HEK293 (cell line): ENCODE measurements around the gene PLBD2.

ENCODE experiments used
- CTCF ChIA-PET: fragments of 350-600 bp; formaldehyde crosslinking; extraction: SDS; loops from one replicate; lab custom pipeline; 2021; ENCODE audit warnings: antibody characterized with exemption; lab: Yijun Ruan, JAX
- POLR2A ChIA-PET: fragments of 300-600 bp; formaldehyde crosslinking; extraction: SDS; loops from one replicate; lab custom pipeline; 2020; ENCODE audit warnings: antibody characterized with exemption, inconsistent platforms; lab: Yijun Ruan, JAX
- H3K27ac ChIP-seq: fragments of 200-500 bp; sonication (Bioruptor generic); 2 replicates; pipeline ENCODE4 v1.5.1; 2014; ENCODE audit warnings: low read depth, low read length, control low read depth, inconsistent platforms; ENCODE audit errors: extremely low read depth
- H3K36me3 ChIP-seq, 2 experiments: fragments of 200-500 bp in 1 of 2; sonication (Bioruptor generic) in 1 of 2; 1 replicate in 1 of 2; 2 replicates in 1 of 2; pipeline ENCODE4 v1.5.1; 2014 to 2017; ENCODE audit warnings: inconsistent platforms in 2 of 2, low read length in 2 of 2; ENCODE audit not compliant: control insufficient read depth in 2 of 2, insufficient read depth in 1 of 2
- H3K4me1 ChIP-seq: fragments of 200-500 bp; sonication (Bioruptor generic); 2 replicates; pipeline ENCODE4 v1.5.1; 2014; ENCODE audit warnings: mild to moderate bottlenecking, low read length, inconsistent platforms; ENCODE audit not compliant: control insufficient read depth, insufficient read depth
- H3K4me3 ChIP-seq: 2 replicates; pipeline ENCODE4 v1.5.1; 2011; ENCODE audit warnings: low read depth, mild to moderate bottlenecking, control low read depth, low read length, moderate library complexity
- H3K9me3 ChIP-seq: fragments of 200-500 bp; sonication (Bioruptor generic); 2 replicates; pipeline ENCODE4 v1.5.1; 2014; ENCODE audit warnings: low read depth, low read length, inconsistent platforms; ENCODE audit not compliant: control insufficient read depth, insufficient read depth
- GLIS1 ChIP-seq: fragments of 450-650 bp; formaldehyde crosslinking; IDR thresholded peaks from 2 replicates; pipeline ENCODE4 v1.5.1; 2016; ENCODE audit warnings: missing biosample characterization, missing genetic modification characterization
- KLF10 ChIP-seq: fragments of 450-650 bp; IDR thresholded peaks from 2 replicates; pipeline ENCODE4 v1.5.1; 2018; ENCODE audit warnings: missing biosample characterization, mild to moderate bottlenecking, missing genetic modification characterization
- KLF7 ChIP-seq: fragments of 450-650 bp; formaldehyde crosslinking; IDR thresholded peaks from 2 replicates; pipeline ENCODE4 v1.5.1; 2016; ENCODE audit warnings: missing biosample characterization, missing genetic modification characterization, borderline replicate concordance
- KLF9 ChIP-seq: fragments of 450-650 bp; formaldehyde crosslinking; IDR thresholded peaks from 2 replicates; pipeline ENCODE4 v1.5.1; 2016; ENCODE audit warnings: missing biosample characterization, missing genetic modification characterization, low read depth
- MEIS1 ChIP-seq: sonication (generic); formaldehyde crosslinking; IDR thresholded peaks from 2 replicates; pipeline ENCODE4 v1.8.1; 2022; ENCODE audit warnings: missing genetic modification reagents, mild to moderate bottlenecking, borderline replicate concordance
- OVOL3 ChIP-seq: fragments of 450-650 bp; formaldehyde crosslinking; IDR thresholded peaks from 2 replicates; pipeline ENCODE4 v1.5.1; 2016; ENCODE audit warnings: missing biosample characterization, missing genetic modification characterization
- SP3 ChIP-seq: fragments of 450-650 bp; formaldehyde crosslinking; IDR thresholded peaks from 2 replicates; pipeline ENCODE4 v1.5.1; 2016; ENCODE audit warnings: missing biosample characterization, missing genetic modification characterization
- SP7 ChIP-seq: fragments of 450-650 bp; formaldehyde crosslinking; IDR thresholded peaks from 2 replicates; pipeline ENCODE4 v1.5.1; 2016; ENCODE audit warnings: missing biosample characterization, missing genetic modification characterization
- ZBTB21 ChIP-seq: fragments of 450-650 bp; formaldehyde crosslinking; IDR thresholded peaks from 2 replicates; pipeline ENCODE4 v1.5.1; 2017; ENCODE audit warnings: missing biosample characterization, missing genetic modification characterization
- ZBTB8A ChIP-seq: fragments of 450-650 bp; formaldehyde crosslinking; IDR thresholded peaks from 2 replicates; pipeline ENCODE4 v1.5.1; 2016; ENCODE audit warnings: missing biosample characterization, missing genetic modification characterization
- ZFP37 ChIP-seq: fragments of 450-650 bp; formaldehyde crosslinking; IDR thresholded peaks from 2 replicates; pipeline ENCODE4 v1.5.1; 2016; ENCODE audit warnings: missing biosample characterization, missing genetic modification characterization
- ZNF146 ChIP-seq: fragments of 450-650 bp; formaldehyde crosslinking; IDR thresholded peaks from 2 replicates; pipeline ENCODE4 v1.5.1; 2016; ENCODE audit warnings: missing biosample characterization, missing genetic modification characterization
- ZNF221 ChIP-seq: fragments of 450-650 bp; formaldehyde crosslinking; IDR thresholded peaks from 2 replicates; pipeline ENCODE4 v1.5.1; 2017; ENCODE audit warnings: missing biosample characterization, missing genetic modification characterization, borderline replicate concordance
- ZNF433 ChIP-seq: fragments of 450-650 bp; formaldehyde crosslinking; IDR thresholded peaks from 2 replicates; pipeline ENCODE4 v1.5.1; 2016; ENCODE audit warnings: missing biosample characterization, missing genetic modification characterization, low read depth
- ZNF558 ChIP-seq: fragments of 450-650 bp; formaldehyde crosslinking; IDR thresholded peaks from 2 replicates; pipeline ENCODE4 v1.5.1; 2016; ENCODE audit warnings: missing biosample characterization, missing genetic modification characterization
- ZNF560 ChIP-seq: fragments of 450-650 bp; formaldehyde crosslinking; IDR thresholded peaks from 2 replicates; pipeline ENCODE4 v1.5.1; 2017; ENCODE audit warnings: missing biosample characterization, missing genetic modification characterization, borderline replicate concordance
- ZNF610 ChIP-seq: fragments of 450-650 bp; formaldehyde crosslinking; IDR thresholded peaks from 2 replicates; pipeline ENCODE4 v1.5.1; 2016; ENCODE audit warnings: missing biosample characterization, missing genetic modification characterization, borderline replicate concordance
- ZNF664 ChIP-seq: fragments of 450-650 bp; formaldehyde crosslinking; IDR thresholded peaks from 2 replicates; pipeline ENCODE4 v1.5.1; 2016; ENCODE audit warnings: missing biosample characterization, missing genetic modification characterization
- ZNF677 ChIP-seq: fragments of 450-650 bp; IDR thresholded peaks from 2 replicates; pipeline ENCODE4 v1.5.0; 2018; ENCODE audit warnings: missing biosample characterization, mild to moderate bottlenecking, missing genetic modification characterization, moderate library complexity
- ZNF747 ChIP-seq: fragments of 450-650 bp; formaldehyde crosslinking; IDR thresholded peaks from 2 replicates; pipeline ENCODE4 v1.5.1; 2016; ENCODE audit warnings: missing biosample characterization, missing genetic modification characterization
- ZNF777 ChIP-seq: fragments of 450-650 bp; formaldehyde crosslinking; IDR thresholded peaks from 2 replicates; pipeline ENCODE4 v1.5.1; 2017; ENCODE audit warnings: missing biosample characterization, missing genetic modification characterization, borderline replicate concordance
- TF ChIP-seq, protein P1 (sequence below): fragments of 450-650 bp; formaldehyde crosslinking; IDR thresholded peaks from 2 replicates; pipeline ENCODE4 v1.5.1; 2016; ENCODE audit warnings: missing biosample characterization, missing genetic modification characterization
- TF ChIP-seq, protein P2 (sequence below): fragments of 450-650 bp; formaldehyde crosslinking; IDR thresholded peaks from 2 replicates; pipeline ENCODE4 v1.5.1; 2016; ENCODE audit warnings: missing biosample characterization, missing genetic modification characterization

PLBD2 gene

DNA sequence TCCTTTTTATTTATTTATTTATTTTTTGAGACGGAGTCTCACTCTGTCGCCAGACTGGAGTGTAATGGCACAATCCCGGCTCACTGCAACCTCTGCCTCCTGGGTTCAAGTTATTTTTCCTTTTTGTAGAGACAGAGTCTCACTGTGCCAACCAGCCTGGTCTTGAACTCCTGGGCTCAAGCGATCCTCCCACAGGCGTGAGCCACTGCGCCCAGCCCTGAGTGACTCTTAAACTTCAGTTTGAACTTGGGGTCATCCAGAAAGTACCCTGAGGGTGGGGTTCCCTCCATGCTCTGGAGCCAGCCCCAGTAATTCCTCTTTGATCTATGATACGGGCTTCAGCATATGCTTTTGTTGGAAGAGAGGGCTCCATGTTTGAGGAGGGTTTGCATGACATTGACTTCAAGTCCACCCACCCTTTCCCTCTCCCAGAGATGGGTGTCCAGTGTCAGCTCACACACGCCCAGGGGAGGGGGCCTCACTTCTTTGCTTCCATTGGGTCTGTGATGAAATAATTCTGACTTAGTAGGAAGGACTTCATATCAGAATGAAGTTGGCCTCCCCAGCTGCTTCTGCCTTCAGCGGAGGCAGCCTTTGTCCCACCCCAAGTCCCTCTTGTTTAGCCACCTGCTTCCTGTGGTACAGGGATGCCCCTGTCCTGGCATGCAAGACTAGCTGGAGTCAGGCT, 33.4 kb downstream of the PLBD2 start (continued):
- TF ChIP-seq, protein P1, sequence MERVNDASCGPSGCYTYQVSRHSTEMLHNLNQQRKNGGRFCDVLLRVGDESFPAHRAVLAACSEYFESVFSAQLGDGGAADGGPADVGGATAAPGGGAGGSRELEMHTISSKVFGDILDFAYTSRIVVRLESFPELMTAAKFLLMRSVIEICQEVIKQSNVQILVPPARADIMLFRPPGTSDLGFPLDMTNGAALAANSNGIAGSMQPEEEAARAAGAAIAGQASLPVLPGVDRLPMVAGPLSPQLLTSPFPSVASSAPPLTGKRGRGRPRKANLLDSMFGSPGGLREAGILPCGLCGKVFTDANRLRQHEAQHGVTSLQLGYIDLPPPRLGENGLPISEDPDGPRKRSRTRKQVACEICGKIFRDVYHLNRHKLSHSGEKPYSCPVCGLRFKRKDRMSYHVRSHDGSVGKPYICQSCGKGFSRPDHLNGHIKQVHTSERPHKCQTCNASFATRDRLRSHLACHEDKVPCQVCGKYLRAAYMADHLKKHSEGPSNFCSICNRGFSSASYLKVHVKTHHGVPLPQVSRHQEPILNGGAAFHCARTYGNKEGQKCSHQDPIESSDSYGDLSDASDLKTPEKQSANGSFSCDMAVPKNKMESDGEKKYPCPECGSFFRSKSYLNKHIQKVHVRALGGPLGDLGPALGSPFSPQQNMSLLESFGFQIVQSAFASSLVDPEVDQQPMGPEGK (tag by site-specific recombination) = no peak

DNA sequence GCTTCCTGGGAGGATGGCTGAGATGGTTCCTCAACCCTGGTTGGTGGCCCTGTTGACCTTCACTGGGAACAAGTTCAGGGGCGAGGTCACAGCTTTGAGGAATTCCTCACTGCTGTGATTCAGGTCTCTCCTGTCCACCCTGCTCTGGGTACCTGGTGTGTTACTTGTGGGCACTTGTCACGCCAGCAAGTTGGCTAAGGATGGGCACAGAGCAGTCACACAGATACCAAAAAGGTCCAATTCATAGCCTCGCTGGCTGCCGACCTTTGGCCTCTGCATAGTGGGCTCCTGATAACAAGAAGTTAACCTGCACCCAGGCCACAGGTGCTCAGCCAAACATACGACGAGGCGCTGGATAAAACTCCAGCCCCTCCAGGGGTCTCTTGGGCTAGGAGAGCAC, 34.1 kb downstream of the PLBD2 start:
- TF ChIP-seq ZNF747 (tag by site-specific recombination) = no peak
- TF ChIP-seq ZFP37 (tag by site-specific recombination) = no peak
- no peak for TF ChIP-seq ZNF610
- TF ChIP-seq GLIS1 (tag by site-specific recombination) = no peak
- no peak for TF ChIP-seq ZBTB8A (tag by site-specific recombination)
- no peak for TF ChIP-seq ZNF221 (tag by site-specific recombination)
- TF ChIP-seq, protein P2, sequence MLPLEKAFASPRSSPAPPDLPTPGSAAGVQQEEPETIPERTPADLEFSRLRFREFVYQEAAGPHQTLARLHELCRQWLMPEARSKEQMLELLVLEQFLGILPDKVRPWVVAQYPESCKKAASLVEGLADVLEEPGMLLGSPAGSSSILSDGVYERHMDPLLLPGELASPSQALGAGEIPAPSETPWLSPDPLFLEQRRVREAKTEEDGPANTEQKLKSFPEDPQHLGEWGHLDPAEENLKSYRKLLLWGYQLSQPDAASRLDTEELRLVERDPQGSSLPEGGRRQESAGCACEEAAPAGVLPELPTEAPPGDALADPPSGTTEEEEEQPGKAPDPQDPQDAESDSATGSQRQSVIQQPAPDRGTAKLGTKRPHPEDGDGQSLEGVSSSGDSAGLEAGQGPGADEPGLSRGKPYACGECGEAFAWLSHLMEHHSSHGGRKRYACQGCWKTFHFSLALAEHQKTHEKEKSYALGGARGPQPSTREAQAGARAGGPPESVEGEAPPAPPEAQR (tag by site-specific recombination) = no peak
- no peak for TF ChIP-seq SP7
- TF ChIP-seq MEIS1 (CRISPR knock-in tag) = no peak
- TF ChIP-seq ZNF558 (tag by site-specific recombination) = no peak
- no peak for TF ChIP-seq ZNF777 (tag by site-specific recombination)
- no peak for TF ChIP-seq ZNF433
- no peak for TF ChIP-seq ZNF664
- no peak for TF ChIP-seq KLF7 (tag by site-specific recombination)
- no peak for TF ChIP-seq ZNF560 (tag by site-specific recombination)
- ChIA-PET CTCF (interaction anchor here (0.6 kb wide), 1 partner anchor 195 kb away, joined by 3 read pairs; no protein-coding TSS in a partner anchor), POLR2A (no interaction called here)
- Histone ChIP-seq H3K27ac (no peak overlapping the region), H3K36me3 (peaks cover 7 to 24% of the 10 kb centered on the region in 2 experiments; a peak in 2 of 3 replicates), H3K4me3 (no peak overlapping the region), H3K4me1 (no peaks in the 10 kb centered on the region), H3K9me3 (no peaks in the 10 kb centered on the region)

DNA sequence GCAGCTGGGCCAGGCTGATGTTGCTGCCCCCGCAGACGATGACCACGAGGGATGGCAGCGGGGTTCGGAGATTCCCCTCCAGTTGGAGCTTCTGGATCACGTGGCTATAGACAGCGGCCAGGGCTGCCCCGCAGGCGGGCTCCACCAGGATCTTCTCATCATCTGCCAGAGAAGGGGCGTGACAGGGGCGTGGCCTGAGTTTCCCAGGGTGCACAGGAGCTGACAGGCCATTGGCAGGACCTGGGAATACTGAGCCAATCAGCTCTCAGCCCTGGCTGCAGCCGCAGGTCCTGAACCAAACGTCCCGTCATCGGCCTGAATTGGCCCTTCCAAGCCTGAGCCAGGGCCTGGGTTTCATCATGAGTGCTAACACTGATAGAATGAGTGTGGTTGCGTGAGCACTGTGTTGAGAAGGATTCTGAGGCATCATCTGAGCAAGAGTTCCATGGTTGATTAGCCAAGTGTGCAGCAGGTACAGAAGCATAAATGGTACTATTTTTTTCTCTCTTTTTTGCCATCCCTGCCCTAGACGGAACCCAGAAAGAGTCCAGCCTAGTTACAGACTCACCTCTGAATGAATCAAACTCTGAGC, 34.7 kb downstream of the PLBD2 start:
- TF ChIP-seq ZNF677 (tag by site-specific recombination) (no peak), ZBTB21 (tag by site-specific recombination) (no peak), OVOL3 (no peak), SP3 (tag by site-specific recombination) (0 out of 2 replicates have a peak, but pooled peaks have one; percentile 16), KLF10 (tag by site-specific recombination) (0 out of 2 replicates have a peak, but pooled peaks have one; percentile 21), KLF9 (tag by site-specific recombination) (peak; percentile 72), ZNF146 (tag by site-specific recombination) (no peak)
- no peak overlapping the region for H3K27ac ChIP-seq
- CTCF ChIA-PET = no interaction called here

More for the DNA sequence above, 34.7 kb downstream of the PLBD2 start:
- POLR2A ChIA-PET = no interaction called here
- Histone ChIP-seq H3K36me3 (peaks cover 7 to 20% of the 10 kb centered on the region in 2 experiments; a peak in 2 of 3 replicates), H3K9me3 (no peaks in the 10 kb centered on the region), H3K4me3 (no peak overlapping the region), H3K4me1 (no peaks in the 10 kb centered on the region)
